Measurements from ENCODE around the gene ITM2C. TPM values are rescaled to one million over a fixed set of nuclear protein-coding genes. Genes with fewer than 3 reads are reported as not detected.

ITM2C gene
- total and polyA plus RNA-seq, 9 of the 15 experiments (the other 6 are each of a cell fraction or from before 2014, with no cell fraction given) = 0.49 to 58.8 (median 21.5) TPM

DNA sequence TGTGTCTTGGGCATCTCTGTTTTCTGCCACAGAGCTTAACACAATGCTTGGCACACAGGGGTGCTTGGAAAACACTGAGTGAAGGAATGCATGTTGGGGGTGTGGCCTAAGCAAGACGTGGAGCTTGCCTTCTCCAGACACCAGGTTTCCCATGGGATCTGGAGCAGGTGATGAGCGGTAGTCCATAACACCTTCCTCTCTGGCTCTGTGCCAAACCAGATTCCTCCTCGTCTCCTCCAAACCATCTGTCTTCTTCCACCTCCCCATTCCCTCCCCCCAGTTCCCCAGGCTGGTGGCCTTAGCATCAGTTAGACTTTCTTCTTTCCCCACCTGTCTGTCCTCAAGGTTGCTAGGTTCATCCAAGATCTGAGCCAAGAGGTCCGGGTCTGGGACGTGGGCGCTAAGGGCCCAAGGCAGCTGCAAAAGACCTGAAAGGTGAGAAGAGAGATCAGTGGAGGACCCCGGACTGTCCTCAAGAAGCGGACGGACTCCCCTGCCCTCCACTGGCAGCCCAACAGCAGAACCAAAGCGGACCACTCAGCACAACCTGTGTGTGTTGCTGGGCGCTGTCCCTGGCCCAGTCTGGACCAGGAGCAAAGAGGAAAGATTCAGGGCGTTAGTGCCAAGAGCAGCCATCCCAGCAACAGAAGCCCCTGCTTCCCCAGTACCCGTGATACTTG, 1.2 kb upstream of the ITM2C start:
- Histone ChIP-seq H3K4me1 (replicated peaks in 1 of 2; ENCODE audit: control insufficient read depth in 2 of 2, insufficient read depth in 2 of 2, low read length in 2 of 2) (peaks cover 0 to 33% of the 10 kb centered on the region in 2 experiments; a peak in 2 of 5 replicates), H3K4me3 (no peak overlapping the region), H4K20me1 (replicated peaks; ENCODE audit: control insufficient read depth, insufficient read depth, low read length) (no peaks in the 10 kb centered on the region), H3K9ac (ENCODE audit: insufficient read depth in 1 of 2, low read depth in 2 of 2, low read length in 2 of 2) (no peak overlapping the region), H3K36me3 (ENCODE audit: control insufficient read depth, insufficient read depth, low read length) (no peaks in the 10 kb centered on the region), H3K79me2 (ENCODE audit: control insufficient read depth, insufficient read depth, low read length) (peaks cover 4% of the 10 kb centered on the region; the same call in 1 of the 3 replicates), H3K27ac (ENCODE audit: extremely low read depth, low read depth, low read length) (no peak overlapping the region), H3K9me1 (ENCODE audit: control insufficient read depth, insufficient read depth, low read length) (no peaks in the 10 kb centered on the region), H3K4me2 (ENCODE audit: insufficient read depth, low read length) (no peak overlapping the region), H2AFZ (ENCODE audit: low read depth, low read length) (no peak overlapping the region), H3K9me3 (replicated peaks; ENCODE audit: control insufficient read depth, insufficient read depth, low read depth, low read length) (no peaks in the 10 kb centered on the region), H3K27me3 (ENCODE audit: control insufficient read depth in 2 of 2, insufficient read depth in 2 of 2, low read length in 2 of 2) (peaks cover 2 to 26% of the 10 kb centered on the region in 2 experiments; a peak in 3 of 5 replicates)
- ATAC-seq (no peak), DNase-seq (ENCODE audit: extremely low read depth in 1 of 4, low spot score in 3 of 4) (no peak), FAIRE-seq (no peak)
- ChIA-PET POLR2A (no interaction called here), CTCF (ENCODE audit: low intra/inter-chr PET ratio) (no interaction called here)
- 48% methylated on average over 7 of the region's 13 CpGs for WGBS (ENCODE audit: insufficient coverage, low coverage, missing lambda C conversion rate)
- TF ChIP-seq FOXP1 (CRISPR knock-in tag; IDR thresholded peaks at IDR 0.05) = no peak
- TF ChIP-seq BCOR (IDR thresholded peaks at IDR 0.05) = no peak
- TF ChIP-seq CAMTA2 (CRISPR knock-in tag; conservative IDR thresholded peaks at IDR 0.05) = no peak
- TF ChIP-seq NFIX (CRISPR knock-in tag; IDR thresholded peaks at IDR 0.05; ENCODE audit: low read depth) = 0 out of 2 replicates have a peak, but pooled peaks have one; percentile 12
- TF ChIP-seq PHB2 (IDR thresholded peaks at IDR 0.05; ENCODE audit: low read depth) = no peak
- peak; percentile 92 for TF ChIP-seq NFIC (IDR thresholded peaks at IDR 0.05)
- BruUV-seq (replicated peaks) = no TSS peak
- intact Hi-C loops (cut with micrococcal nuclease) (loop anchor here (5.0 kb wide), 1 partner anchor 41 kb away; no protein-coding TSS in a partner anchor), in situ Hi-C loops (cut with MboI) (no loop called here)
